GM12875 (cell line): ENCODE measurements around the gene ENTR1.

ENCODE experiments used
- H3K4me3 ChIP-seq: one replicate; pipeline ENCODE4 v1.5.1; 2011; ENCODE audit warnings: low read depth, low read length, control low read depth
- TF ChIP-seq, protein P1 (sequence below): IDR thresholded peaks from 2 replicates; pipeline ENCODE4 v1.5.1; 2011; ENCODE audit warnings: low read depth, mild to moderate bottlenecking, control low read depth, inconsistent platforms, low read length, moderate library complexity, borderline replicate concordance; ENCODE audit not compliant: insufficient read depth

ENTR1 gene

DNA sequence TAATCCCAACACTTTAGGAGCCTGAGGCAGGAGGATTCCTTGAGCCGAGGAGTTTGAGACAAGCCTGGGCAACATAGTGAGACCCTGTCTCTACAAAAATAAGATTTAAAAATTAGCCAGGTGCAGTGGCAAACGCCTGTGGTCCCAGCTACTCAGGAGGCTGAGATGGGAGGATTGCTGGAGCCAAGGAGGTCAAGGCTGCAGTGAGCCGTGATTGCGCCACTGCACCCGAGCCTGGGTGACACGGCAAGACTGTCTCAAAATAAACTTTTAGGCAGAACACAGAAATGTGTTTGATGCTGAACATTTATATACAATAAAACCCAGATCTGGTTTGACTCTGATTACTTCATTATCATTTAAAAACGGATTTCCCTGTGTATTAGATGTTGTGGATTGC, 4.9 kb downstream of the ENTR1 start:
- TF ChIP-seq, protein P1, sequence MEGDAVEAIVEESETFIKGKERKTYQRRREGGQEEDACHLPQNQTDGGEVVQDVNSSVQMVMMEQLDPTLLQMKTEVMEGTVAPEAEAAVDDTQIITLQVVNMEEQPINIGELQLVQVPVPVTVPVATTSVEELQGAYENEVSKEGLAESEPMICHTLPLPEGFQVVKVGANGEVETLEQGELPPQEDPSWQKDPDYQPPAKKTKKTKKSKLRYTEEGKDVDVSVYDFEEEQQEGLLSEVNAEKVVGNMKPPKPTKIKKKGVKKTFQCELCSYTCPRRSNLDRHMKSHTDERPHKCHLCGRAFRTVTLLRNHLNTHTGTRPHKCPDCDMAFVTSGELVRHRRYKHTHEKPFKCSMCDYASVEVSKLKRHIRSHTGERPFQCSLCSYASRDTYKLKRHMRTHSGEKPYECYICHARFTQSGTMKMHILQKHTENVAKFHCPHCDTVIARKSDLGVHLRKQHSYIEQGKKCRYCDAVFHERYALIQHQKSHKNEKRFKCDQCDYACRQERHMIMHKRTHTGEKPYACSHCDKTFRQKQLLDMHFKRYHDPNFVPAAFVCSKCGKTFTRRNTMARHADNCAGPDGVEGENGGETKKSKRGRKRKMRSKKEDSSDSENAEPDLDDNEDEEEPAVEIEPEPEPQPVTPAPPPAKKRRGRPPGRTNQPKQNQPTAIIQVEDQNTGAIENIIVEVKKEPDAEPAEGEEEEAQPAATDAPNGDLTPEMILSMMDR: no peak
- no peak overlapping the region for H3K4me3 ChIP-seq

DNA sequence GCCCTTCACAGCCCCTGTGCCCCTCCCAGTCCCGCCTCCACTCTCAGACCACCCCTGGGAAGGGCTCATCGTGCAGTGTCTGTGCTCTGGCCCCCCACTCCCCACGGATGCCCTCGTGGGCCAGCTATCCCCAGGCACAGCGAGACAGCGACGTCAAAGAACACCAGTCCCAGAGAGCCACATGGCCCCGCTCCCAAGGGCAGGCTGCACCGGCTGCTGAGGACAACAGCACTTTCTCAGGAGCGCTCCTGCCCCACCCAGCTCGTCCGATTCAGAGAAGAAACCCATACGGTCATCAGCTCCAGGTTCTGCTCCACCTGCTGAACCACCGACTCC, 5.6 kb downstream of the ENTR1 start:
- no peak overlapping the region for H3K4me3 ChIP-seq
- TF ChIP-seq, protein P1: no peak

DNA sequence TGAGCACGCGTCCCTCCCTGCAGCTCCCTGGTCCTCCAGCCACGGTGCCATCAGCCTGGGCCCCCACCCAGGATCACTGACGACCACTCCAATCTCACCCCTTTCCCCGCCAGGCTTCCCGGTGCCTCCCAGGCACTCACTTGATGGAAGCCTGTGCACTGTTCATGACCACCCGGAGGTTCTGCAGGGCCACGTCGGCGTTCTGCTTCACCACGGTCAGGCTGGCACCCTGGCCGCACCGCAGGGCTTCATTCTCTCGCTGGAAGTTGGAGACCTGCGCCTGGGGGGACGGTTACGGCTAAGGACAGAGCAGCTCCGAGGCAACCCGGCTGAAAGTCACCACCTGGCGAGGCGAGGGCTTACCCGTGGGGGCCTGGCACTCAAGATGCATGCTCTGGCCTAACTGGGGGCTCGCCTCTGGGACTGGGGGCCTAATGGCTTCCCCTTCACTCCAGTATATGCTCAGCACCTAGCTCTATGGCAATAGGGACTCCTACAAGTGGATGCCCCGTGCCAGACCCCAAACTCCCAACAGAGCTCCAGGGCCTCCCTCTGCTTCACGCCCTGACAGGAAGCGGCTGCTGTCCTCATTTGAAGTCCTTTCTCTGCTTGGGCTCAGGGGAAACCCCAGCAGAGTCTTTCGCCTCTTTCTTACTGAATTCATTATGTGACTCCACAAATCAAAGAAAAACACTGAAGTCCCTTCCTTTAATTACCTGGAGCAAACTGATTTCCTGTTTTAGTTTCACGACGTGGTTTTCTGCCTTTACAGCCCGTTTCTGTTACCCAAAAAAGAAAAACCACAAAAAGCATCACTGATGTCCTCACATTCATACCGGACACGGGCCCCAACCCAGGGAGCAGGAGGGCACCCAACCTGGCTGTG, 6.3 kb downstream of the ENTR1 start:
- TF ChIP-seq, protein P1: no peak
- no peak overlapping the region for H3K4me3 ChIP-seq

DNA sequence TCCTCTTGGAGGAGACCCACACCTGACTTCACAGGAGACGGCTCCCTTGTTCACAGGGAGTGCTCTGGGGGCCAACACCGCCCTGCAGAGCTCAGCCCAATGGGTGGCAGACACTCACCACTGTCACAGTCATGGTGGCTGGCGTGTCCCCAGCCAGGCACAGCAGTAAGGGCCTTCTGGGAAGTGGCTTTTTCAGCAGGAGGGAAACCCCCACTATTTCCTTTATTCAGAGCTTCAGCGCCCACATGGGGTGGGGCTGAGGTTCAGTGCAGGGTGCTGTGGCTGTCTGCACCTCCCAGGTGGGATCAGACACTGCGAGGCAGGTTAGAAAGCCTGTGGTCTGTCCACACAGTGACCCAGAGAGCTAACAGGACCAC, 6.9 kb downstream of the ENTR1 start:
- no peak overlapping the region for H3K4me3 ChIP-seq

DNA sequence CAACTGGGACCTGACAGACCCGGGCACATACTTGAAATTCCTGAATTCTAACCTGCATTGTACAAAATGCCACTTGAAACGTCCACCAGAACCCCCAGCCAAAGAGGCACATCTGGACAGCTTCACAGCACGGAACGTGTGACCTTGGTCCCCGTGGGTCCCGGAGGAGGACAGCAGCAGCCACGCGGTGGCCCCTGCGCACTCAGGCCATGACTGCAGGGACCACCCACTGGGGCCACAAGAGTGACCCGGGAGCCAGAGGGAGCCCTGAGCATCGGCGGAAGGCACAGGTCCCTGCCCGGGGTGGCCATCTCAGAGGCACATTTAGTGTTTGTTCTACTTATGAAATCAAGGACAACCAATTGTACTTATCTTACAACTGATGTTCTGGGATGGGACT, 8.3 kb downstream of the ENTR1 start:
- H3K4me3 ChIP-seq: no peak overlapping the region
- TF ChIP-seq, protein P1: no peak

More for the DNA sequence above, 6.9 kb downstream of the ENTR1 start:
- TF ChIP-seq, protein P1: no peak

DNA sequence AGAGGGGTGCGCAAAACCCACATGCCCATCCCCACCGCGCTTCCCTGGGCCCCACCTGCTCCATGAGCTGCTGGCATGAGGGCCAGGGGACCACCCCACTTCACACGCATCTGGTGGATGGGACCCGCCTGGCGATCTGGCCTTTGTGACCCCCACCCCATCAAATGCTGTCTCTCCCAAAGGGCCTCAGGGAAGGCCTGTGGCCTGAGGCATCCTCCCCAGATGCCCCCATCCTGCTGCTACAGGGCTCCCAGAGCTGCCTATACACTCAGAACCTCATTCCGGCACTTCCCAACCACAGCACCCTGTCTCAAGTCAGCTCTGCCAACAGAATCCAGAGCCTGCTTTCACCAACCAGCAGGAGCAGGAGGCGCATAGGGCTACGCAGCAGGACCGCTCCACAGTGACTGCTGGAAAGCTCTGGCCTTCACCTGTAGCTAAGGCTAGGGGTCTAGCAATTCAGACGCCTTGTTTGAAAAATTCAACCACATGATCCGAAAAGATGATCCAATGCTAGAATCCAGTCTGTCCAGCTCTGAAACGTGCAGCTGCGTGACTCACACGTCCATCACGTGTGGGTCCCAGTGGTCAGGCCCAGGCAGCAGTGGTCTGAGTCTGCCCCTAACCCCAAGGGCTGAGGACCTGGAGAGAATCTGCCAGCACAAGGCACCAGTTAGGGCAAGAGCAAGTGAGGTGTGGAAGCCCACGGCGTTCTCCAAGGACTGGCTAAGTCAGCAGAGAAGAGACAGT, 9.1 kb downstream of the ENTR1 start:
- no peak overlapping the region for H3K4me3 ChIP-seq
- TF ChIP-seq, protein P1: no peak
